Stimulated activated CD4-positive, alpha-beta T cell treated with anti-CD3 and anti-CD28 coated beads, Interleukin-4, amount 100 ng/mL, for 4 hours (primary cell): Measurements from ENCODE around the gene RLN3.
A peak's percentile ranks its signal among the peaks of the same experiment; 100 is the strongest.

Experiments
- DNase-seq, 2 experiments: peaks; one replicate each; pipeline ENCODE4 v3.0.0-alpha.2; 2020

RLN3 gene

GRCh38 chr19:14056069-14056666 is 28.2 kb downstream of the RLN3 start:
- no peak for DNase-seq

- no peak for DNase-seq
These were observed 28.9 kb downstream of the RLN3 start for GRCh38 chr19:14056741-14057356.

GRCh38 chr19:14058182-14059092 is 30.5 kb downstream of the RLN3 start:
- no peak for DNase-seq

- DNase-seq: peak; percentile 38 to 48
These were observed 31.1 kb downstream of the RLN3 start for GRCh38 chr19:14059093-14059480.

GRCh38 chr19:14059652-14060155 is 31.8 kb downstream of the RLN3 start:
- no peak for DNase-seq

GRCh38 chr19:14061081-14061749 is 33.3 kb downstream of the RLN3 start:
- no peak for DNase-seq

GRCh38 chr19:14061751-14062557 is 34.0 kb downstream of the RLN3 start, which contains the start of gene PALM3:
Gene PALM3, minus strand, starts transcription at chr19:14062076. Its CDS starts 96 bp downstream, at chr19:14061980.
- DNase-seq: no peak

- no peak for DNase-seq
These were observed 34.6 kb downstream of the RLN3 start for GRCh38 chr19:14062558-14062855.

- no peak for DNase-seq
These were observed 35.2 kb downstream of the RLN3 start for GRCh38 chr19:14063105-14063504.

GRCh38 chr19:14066134-14066533 is 38.2 kb downstream of the RLN3 start:
- DNase-seq: no peak

GRCh38 chr19:14070268-14071050 is 42.5 kb downstream of the RLN3 start:
- no peak for DNase-seq

GRCh38 chr19:14072535-14073260 is 44.8 kb downstream of the RLN3 start, which contains the start of gene MISP3:
Gene MISP3, plus strand, starts transcription at chr19:14072786. Its CDS starts 524 bp downstream, at chr19:14073310.
- peak in 1 of 2 experiments; percentile 38 for DNase-seq

GRCh38 chr19:14073261-14073924 is 45.4 kb downstream of the RLN3 start:
- peak; percentile 65 to 79 for DNase-seq

- no peak for DNase-seq
These were observed 46.2 kb downstream of the RLN3 start for GRCh38 chr19:14073925-14074838.

GRCh38 chr19:14078411-14078810 is 50.5 kb downstream of the RLN3 start:
- DNase-seq: no peak
